GM21515 (cell line): ENCODE measurements around the gene OVCA2.

Experiments used
- ATAC-seq: cut with Tn5 transposase; IDR thresholded peaks from one replicate; pipeline ENCODE4 v1.9.1; 2021; ENCODE audit not compliant: unreplicated experiment

OVCA2 gene

GRCh38 chr17:2051933-2052559, 10.2 kb downstream of the OVCA2 start:
- no peak for ATAC-seq

- no peak for ATAC-seq
These were observed 11.8 kb downstream of the OVCA2 start for GRCh38 chr17:2053380-2054261.

- ATAC-seq: no peak
These were observed 12.4 kb downstream of the OVCA2 start for GRCh38 chr17:2054262-2054511.

- no peak for ATAC-seq
These were observed 12.9 kb downstream of the OVCA2 start, which contains the start of gene HIC1 for GRCh38 chr17:2054512-2055291. Gene HIC1 (plus strand): TSS chr17:2055103. CDS start chr17:2056691, 1,588 bp downstream.

- ATAC-seq: no peak
These were observed 13.7 kb downstream of the OVCA2 start for GRCh38 chr17:2055292-2056205.

- no peak for ATAC-seq
These were observed 14.7 kb downstream of the OVCA2 start for GRCh38 chr17:2056206-2057174.

GRCh38 chr17:2057175-2057759, 15.4 kb downstream of the OVCA2 start:
- ATAC-seq: no peak

GRCh38 chr17:2057760-2058585, 16.2 kb downstream of the OVCA2 start:
- no peak for ATAC-seq

GRCh38 chr17:2058586-2059546, 17.0 kb downstream of the OVCA2 start:
- no peak for ATAC-seq

GRCh38 chr17:2059547-2060384, 17.9 kb downstream of the OVCA2 start:
- no peak for ATAC-seq

GRCh38 chr17:2060385-2060658, 18.5 kb downstream of the OVCA2 start:
- no peak for ATAC-seq

GRCh38 chr17:2060681-2061440, 19.0 kb downstream of the OVCA2 start:
- no peak for ATAC-seq

GRCh38 chr17:2061441-2061958, 19.7 kb downstream of the OVCA2 start:
- ATAC-seq: no peak

- ATAC-seq: no peak
These were observed 20.9 kb downstream of the OVCA2 start for GRCh38 chr17:2062571-2063183.
